Lower leg skin (tissue), 4 donors: ENCODE results near the gene PPP1R3F. TPM values are rescaled to one million over a fixed set of nuclear protein-coding genes. Genes with fewer than 3 reads are reported as not detected.
"Not testable (repeated sequence)": the region's sequence is repeated elsewhere in the genome, so short reads cannot be mapped to it uniquely, and the experiment has no call there.

Experiments used
- DNase-seq, 2 donors: peaks; one replicate each; pipeline ENCODE4 v3.0.0-alpha.2; 2019; ENCODE audit warnings: low spot score in 2 of 2
- H3K4me3 ChIP-seq: fragments of 200-600 bp; sonication (generic); 2 replicates; pipeline ENCODE4 v1.5.1; 2017; ENCODE audit warnings: mild to moderate bottlenecking, low read depth; ENCODE audit not compliant: poor library complexity, severe bottlenecking
- CTCF ChIP-seq, 3 donors: fragments of 450-650 bp; IDR thresholded peaks; one replicate each; pipeline ENCODE4 v1.5.1; 2016; ENCODE audit warnings: antibody characterized with exemption in 3 of 3, mild to moderate bottlenecking in 3 of 3, moderate library complexity in 2 of 3
- POLR2A ChIP-seq, 2 donors: fragments of 450-650 bp; IDR thresholded peaks; one replicate each; pipeline ENCODE4 v1.6.1; 2016 to 2017; ENCODE audit warnings: antibody characterized with exemption in 2 of 2, mild to moderate bottlenecking in 1 of 2, moderate library complexity in 1 of 2
- WGBS, 2 donors: methylation state at CpG; one replicate each; pipeline ENCODE4 v1.1.5; 2018; 5-methylcytosine and 5-hydroxymethylcytosine counted together
- intact Hi-C: fragments of 100-400 bp; cut with DNase I; formaldehyde crosslinking; loops from one replicate; pipeline ENCODE4 v1.15.0; 2023; ENCODE audit warnings: low total_unique reads
- total RNA-seq, 4 donors: library from RNA; depleted of rRNA; stranded (reverse); fragments of >200 nt; gene quantifications; one replicate each; pipeline ENCODE4 v1.1.0, GENCODE V29; 2016

The PPP1R3F gene
- total RNA-seq, 4 donors from 2014 or later: 4.7 to 10.9 (median 5.6) TPM

GRCh38 chrX:49300703-49301102 is 31.1 kb downstream of the PPP1R3F start:
- no peak for TF ChIP-seq CTCF (IDR thresholded peaks at IDR 0.05)
- TF ChIP-seq POLR2A (IDR thresholded peaks at IDR 0.05): no peak
- intact Hi-C loops: no loop called here
- no peak for DNase-seq
- no peak overlapping the region for H3K4me3 ChIP-seq
- WGBS, 2 donors: 82% methylated on average over 1 of the region's 1 CpG

DNA sequence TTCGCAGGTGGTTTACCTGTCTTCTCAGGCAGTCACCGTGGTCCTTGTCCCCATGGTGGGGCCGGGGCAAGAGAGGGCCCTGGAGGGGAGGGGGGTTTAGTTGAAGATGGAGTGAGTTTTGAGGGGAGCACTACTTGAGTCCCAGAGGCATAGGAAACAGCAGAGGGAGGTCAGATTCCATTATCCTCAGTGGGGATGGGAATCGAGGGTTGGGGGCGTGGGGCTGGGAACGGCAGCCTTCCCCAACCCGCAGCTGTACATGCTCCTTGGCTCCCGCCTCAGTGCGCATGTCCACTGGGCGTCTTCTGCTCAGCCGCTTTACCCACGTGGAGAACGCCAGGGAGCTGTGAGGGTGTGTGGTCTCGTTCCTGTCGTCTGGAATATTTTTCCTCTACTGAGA is 33.8 kb downstream of the PPP1R3F start, which contains the start of gene GAGE10:
Gene GAGE10 (plus strand): TSS at position 301 of the 400 bp plus-strand sequence. CDS start 1,214 bp downstream, outside the sequence.
- TF ChIP-seq CTCF (IDR thresholded peaks at IDR 0.05) (no peak), POLR2A (IDR thresholded peaks at IDR 0.05) (no peak)
- DNase-seq: no peak
- intact Hi-C loops: no loop called here
- WGBS, 2 donors: 72 to 84% methylated on average over 6 to 15 of the region's 15 CpGs
- no peak within 1 kb of the TSS for H3K4me3 ChIP-seq

GRCh38 chrX:49307775-49308174 is 38.2 kb downstream of the PPP1R3F start:
- H3K4me3 ChIP-seq, DNase-seq, intact Hi-C loops: not testable (repeated sequence)
- 53 to 82% methylated on average over 2 of the region's 2 CpGs for WGBS, 2 donors

DNA sequence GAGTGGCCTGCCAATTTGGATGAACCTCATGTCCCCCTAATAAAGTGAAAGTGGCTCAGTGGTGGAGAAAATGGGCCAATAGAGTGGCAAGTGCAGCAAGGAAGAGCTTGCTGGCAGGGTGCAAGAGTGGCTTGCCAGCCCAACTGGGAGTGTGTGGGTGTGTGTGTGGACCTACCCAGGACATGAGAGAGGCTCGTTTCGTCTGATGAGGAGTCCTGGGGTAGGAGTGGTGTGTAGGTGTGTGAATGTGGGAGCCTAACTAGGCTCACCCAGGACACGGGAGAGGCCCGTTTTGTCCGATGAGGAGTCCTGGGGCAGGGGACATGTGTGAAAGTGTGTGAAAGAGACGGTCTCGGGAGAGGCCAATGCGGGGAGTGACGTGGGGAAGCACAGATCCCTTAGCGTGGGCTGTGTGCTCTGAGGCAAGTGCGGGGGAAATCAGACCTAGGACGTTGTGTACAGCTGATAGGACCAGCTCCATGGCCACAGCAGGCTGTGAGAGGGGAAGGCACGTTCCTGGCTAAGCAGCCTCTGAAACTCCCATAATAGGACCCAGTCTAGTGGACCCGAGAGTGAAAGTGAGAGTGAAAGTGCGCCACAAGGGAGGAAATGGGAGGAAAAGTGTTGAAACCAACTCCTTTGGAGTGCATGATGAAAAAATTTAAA is 39.1 kb downstream of the PPP1R3F start:
- intact Hi-C loops: no loop called here
- no peak for TF ChIP-seq POLR2A (IDR thresholded peaks at IDR 0.05)
- 33 to 57% methylated on average over 8 to 15 of the region's 15 CpGs for WGBS, 2 donors
- no peak for DNase-seq
- no peak overlapping the region for H3K4me3 ChIP-seq

- H3K4me3 ChIP-seq: no peak overlapping the region
- DNase-seq: no peak
- intact Hi-C loops: no loop called here
- 1 to 24% methylated on average over 8 of the region's 8 CpGs for WGBS, 2 donors
- TF ChIP-seq CTCF (IDR thresholded peaks at IDR 0.05) (no peak), POLR2A (IDR thresholded peaks at IDR 0.05) (no peak)
These were observed 39.9 kb downstream of the PPP1R3F start for GRCh38 chrX:49309401-49309981.

GRCh38 chrX:49310371-49310770 is 40.8 kb downstream of the PPP1R3F start:
- intact Hi-C loops: no loop called here
- no peak for DNase-seq
- TF ChIP-seq POLR2A (IDR thresholded peaks at IDR 0.05): no peak
- TF ChIP-seq CTCF (IDR thresholded peaks at IDR 0.05): no peak
- H3K4me3 ChIP-seq: no peak overlapping the region
- 67 to 74% methylated on average over 18 of the region's 18 CpGs for WGBS, 2 donors

GRCh38 chrX:49312176-49312575 is 42.6 kb downstream of the PPP1R3F start:
- no peak for TF ChIP-seq POLR2A (IDR thresholded peaks at IDR 0.05)
- no peak for TF ChIP-seq CTCF (IDR thresholded peaks at IDR 0.05)
- WGBS, 2 donors: 59 to 73% methylated on average over 2 of the region's 2 CpGs
- H3K4me3 ChIP-seq: no peak overlapping the region
- no peak for DNase-seq
- intact Hi-C loops: no loop called here
